ENCODE data around the gene TRIM27. TPM values are rescaled to one million over a fixed set of nuclear protein-coding genes. Genes with fewer than 3 reads are reported as not detected.

Gene TRIM27
- total and polyA plus RNA-seq, 4 experiments from 2014 or later, result 51.6 to 108 (median 83.5) TPM

GRCh38 chr6:28910901-28911690 lies 12.7 kb downstream of the TRIM27 start:
- ChIA-PET CTCF (ENCODE audit: partially characterized antibody) (interaction anchor here (1.7 kb wide), 1 partner anchor 73 kb away, joined by 7 read pairs; no protein-coding TSS in a partner anchor), POLR2A (ENCODE audit: partially characterized antibody) (interaction anchor here (0.5 to 2.7 kb wide), 7 partner anchors 9 to 1226 kb away, joined by 3 to 29 read pairs (median 4); partner anchors contain the start of gene TRIM27)
- DNase-seq, result no peak
- Histone ChIP-seq H3K9me3 (ENCODE audit: control insufficient read depth in 1 of 2, low read length in 2 of 2) (no peaks in the 10 kb centered on the region), H3K27ac (ENCODE audit: low read depth, low read length) (no peak overlapping the region), H3K4me1 (ENCODE audit: insufficient read depth, low read length) (no peaks in the 10 kb centered on the region), H3K4me3 (ENCODE audit: low read length in 2 of 2) (no peak overlapping the region), H3K27me3 (ENCODE audit: insufficient read depth, low read length) (no peaks in the 10 kb centered on the region), H3K36me3 (ENCODE audit: insufficient read depth, low read length) (peaks cover 61% of the 10 kb centered on the region)
- Mint-ChIP-seq H3K27me3 (no peaks in the 10 kb centered on the region), H3K36me3 (peaks cover 46 to 68% of the 10 kb centered on the region in 2 donors), H3K4me3 (no peak overlapping the region), H3K4me1 (peaks cover 0 to 4% (median under 1%) of the 10 kb centered on the region in 4 donors), H3K9me3 (no peaks in the 10 kb centered on the region), H3K27ac (peak overlapping the region in 3 of 7 donors; percentile 36 to 76 (median 54))
- intact Hi-C loops (cut with micrococcal nuclease), result no loop called here

DNA sequence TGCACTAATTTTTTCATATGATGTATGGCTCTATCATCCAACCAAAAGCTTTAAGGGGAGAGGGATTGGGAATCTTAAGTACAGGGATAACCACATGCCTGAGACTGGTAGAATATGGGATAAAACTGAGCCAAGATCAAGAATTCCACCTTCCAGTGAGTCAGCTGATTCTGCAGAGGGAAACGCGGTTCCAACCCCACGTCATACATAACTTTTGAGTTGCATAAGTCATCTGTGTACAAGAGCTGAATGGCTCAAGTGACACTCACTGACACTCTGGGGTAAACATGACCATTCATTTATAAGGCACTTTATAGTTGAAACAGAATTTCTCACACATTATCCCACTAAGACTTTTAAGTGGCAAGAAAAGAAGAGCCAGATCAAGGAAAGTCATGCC lies 16.4 kb downstream of the TRIM27 start:
- intact Hi-C loops (cut with micrococcal nuclease), result no loop called here
- Mint-ChIP-seq H3K4me1 (peaks cover 0 to 3% (median under 1%) of the 10 kb centered on the region in 4 donors), H3K4me3 (no peak overlapping the region), H3K36me3 (peaks cover 61 to 85% of the 10 kb centered on the region in 2 donors), H3K9me3 (no peaks in the 10 kb centered on the region), H3K27ac (no peak overlapping the region), H3K27me3 (no peaks in the 10 kb centered on the region)
- Histone ChIP-seq H3K9me3 (ENCODE audit: control insufficient read depth in 1 of 2, low read length in 2 of 2) (no peaks in the 10 kb centered on the region), H3K27me3 (ENCODE audit: insufficient read depth, low read length) (no peaks in the 10 kb centered on the region), H3K4me3 (ENCODE audit: low read length in 2 of 2) (no peak overlapping the region), H3K36me3 (ENCODE audit: insufficient read depth, low read length) (peaks cover 75% of the 10 kb centered on the region), H3K4me1 (ENCODE audit: insufficient read depth, low read length) (no peaks in the 10 kb centered on the region), H3K27ac (ENCODE audit: low read depth, low read length) (no peak overlapping the region)
- DNase-seq, result no peak
- ChIA-PET POLR2A (ENCODE audit: partially characterized antibody) (interaction anchor here (1.3 kb wide), 1 partner anchor 15 kb away, joined by 4 read pairs; no protein-coding TSS in a partner anchor), CTCF (ENCODE audit: partially characterized antibody) (interaction anchor here (0.9 kb wide), 1 partner anchor 15 kb away, joined by 3 read pairs; no protein-coding TSS in a partner anchor)

GRCh38 chr6:28906669-28907068 lies 17.1 kb downstream of the TRIM27 start:
- no peaks in the 10 kb centered on the region for H3K27me3 ChIP-seq (ENCODE audit: insufficient read depth, low read length)
- POLR2A ChIA-PET (ENCODE audit: partially characterized antibody), result interaction anchor here (0.7 kb wide), 1 partner anchor 12 kb away, joined by 3 read pairs; no protein-coding TSS in a partner anchor
- Mint-ChIP-seq H3K9me3 (no peaks in the 10 kb centered on the region), H3K27ac (peak overlapping the region in 3 of 7 donors; percentile 35 to 68 (median 46)), H3K4me1 (peaks cover 0 to 3% (median under 1%) of the 10 kb centered on the region in 4 donors), H3K36me3 (peaks cover 64 to 87% of the 10 kb centered on the region in 2 donors), H3K27me3 (no peaks in the 10 kb centered on the region), H3K4me3 (no peak overlapping the region)
- no peak overlapping the region for H3K27ac ChIP-seq (ENCODE audit: low read depth, low read length)
- intact Hi-C loops (cut with micrococcal nuclease), result no loop called here
- peaks cover 71% of the 10 kb centered on the region for H3K36me3 ChIP-seq (ENCODE audit: insufficient read depth, low read length)
- DNase-seq, result no peak
- H3K9me3 ChIP-seq (ENCODE audit: control insufficient read depth in 1 of 2, low read length in 2 of 2), result no peaks in the 10 kb centered on the region
- CTCF ChIA-PET (ENCODE audit: partially characterized antibody), result no interaction called here
- H3K4me3 ChIP-seq (ENCODE audit: low read length in 2 of 2), result no peak overlapping the region
- H3K4me1 ChIP-seq (ENCODE audit: insufficient read depth, low read length), result no peaks in the 10 kb centered on the region

DNA sequence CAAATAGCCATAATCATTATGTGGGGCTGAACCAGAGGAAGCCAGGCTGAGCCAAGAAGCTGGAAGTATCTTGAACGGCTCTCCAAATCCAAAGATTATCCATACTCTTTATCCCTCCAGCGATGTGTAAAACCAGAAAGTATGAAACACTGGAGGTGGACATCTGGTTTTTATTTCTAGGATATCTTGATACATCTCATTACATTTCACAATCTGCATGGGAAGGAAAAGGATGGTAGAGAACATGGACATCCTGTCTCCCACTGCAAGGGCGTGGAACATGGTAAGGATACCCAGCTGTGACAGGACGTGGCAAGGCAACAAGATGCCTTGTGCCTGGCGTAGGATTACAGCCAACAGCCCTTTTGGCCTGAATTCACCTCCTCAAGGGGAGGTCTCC lies 20.1 kb downstream of the TRIM27 start:
- H3K27ac Mint-ChIP-seq, result no peak overlapping the region
- H3K36me3 Mint-ChIP-seq, result peaks cover 48 to 71% of the 10 kb centered on the region in 2 donors
- POLR2A ChIA-PET (ENCODE audit: partially characterized antibody), result no interaction called here
- peaks cover 53% of the 10 kb centered on the region for H3K36me3 ChIP-seq (ENCODE audit: insufficient read depth, low read length)
- no peaks in the 10 kb centered on the region for H3K27me3 ChIP-seq (ENCODE audit: insufficient read depth, low read length)
- CTCF ChIA-PET (ENCODE audit: partially characterized antibody), result no interaction called here
- no peaks in the 10 kb centered on the region for H3K27me3 Mint-ChIP-seq
- intact Hi-C loops (cut with micrococcal nuclease), result no loop called here
- no peak for DNase-seq
- H3K9me3 Mint-ChIP-seq, result no peaks in the 10 kb centered on the region
- H3K9me3 ChIP-seq (ENCODE audit: control insufficient read depth in 1 of 2, low read length in 2 of 2), result no peaks in the 10 kb centered on the region
- H3K4me3 ChIP-seq (ENCODE audit: low read length in 2 of 2), result no peak overlapping the region
- H3K4me1 ChIP-seq (ENCODE audit: insufficient read depth, low read length), result no peaks in the 10 kb centered on the region
- no peak overlapping the region for H3K27ac ChIP-seq (ENCODE audit: low read depth, low read length)
- peaks cover 0 to 4% (median 3%) of the 10 kb centered on the region in 4 donors for H3K4me1 Mint-ChIP-seq
- H3K4me3 Mint-ChIP-seq, result no peak overlapping the region

DNA sequence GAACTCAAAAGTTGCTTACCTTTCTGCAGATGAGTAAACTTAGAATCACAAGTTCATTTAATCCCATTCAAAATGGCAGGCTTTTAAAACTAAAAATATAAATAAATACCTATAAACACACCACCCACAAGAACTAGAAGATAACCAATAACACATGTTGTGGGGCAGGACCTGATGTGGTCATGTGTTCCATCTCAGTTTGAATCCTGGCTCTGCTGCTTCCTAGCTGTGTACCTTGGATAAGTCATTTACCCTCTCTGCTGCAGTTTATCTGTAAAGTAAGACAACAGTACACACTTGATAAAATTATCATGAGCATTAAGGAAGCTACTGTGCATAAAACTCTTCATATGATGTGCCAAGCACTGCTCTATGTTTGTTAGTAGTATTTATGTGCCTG lies 22.0 kb downstream of the TRIM27 start:
- CTCF ChIA-PET (ENCODE audit: partially characterized antibody), result no interaction called here
- H3K27ac Mint-ChIP-seq, result peak overlapping the region in 2 of 7 donors; percentile 7 to 22
- intact Hi-C loops (cut with micrococcal nuclease), result no loop called here
- peaks cover 17% of the 10 kb centered on the region for H3K4me1 ChIP-seq (ENCODE audit: insufficient read depth, low read length)
- DNase-seq, result no peak
- no peak overlapping the region for H3K4me3 Mint-ChIP-seq
- no peak overlapping the region for H3K4me3 ChIP-seq (ENCODE audit: low read length in 2 of 2)
- H3K9me3 Mint-ChIP-seq, result no peaks in the 10 kb centered on the region
- no peaks in the 10 kb centered on the region for H3K27me3 ChIP-seq (ENCODE audit: insufficient read depth, low read length)
- H3K27me3 Mint-ChIP-seq, result no peaks in the 10 kb centered on the region
- peaks cover 3 to 16% (median 10%) of the 10 kb centered on the region in 4 donors for H3K4me1 Mint-ChIP-seq
- H3K27ac ChIP-seq (ENCODE audit: low read depth, low read length), result no peak overlapping the region
- POLR2A ChIA-PET (ENCODE audit: partially characterized antibody), result interaction anchor here (1.1 to 1.5 kb wide), 2 partner anchors 22 to 36 kb away, joined by 3 to 4 read pairs; partner anchors contain the start of gene TRIM27
- H3K36me3 ChIP-seq (ENCODE audit: insufficient read depth, low read length), result peaks cover 34% of the 10 kb centered on the region
- no peaks in the 10 kb centered on the region for H3K9me3 ChIP-seq (ENCODE audit: control insufficient read depth in 1 of 2, low read length in 2 of 2)
- peaks cover 34 to 55% of the 10 kb centered on the region in 2 donors for H3K36me3 Mint-ChIP-seq

DNA sequence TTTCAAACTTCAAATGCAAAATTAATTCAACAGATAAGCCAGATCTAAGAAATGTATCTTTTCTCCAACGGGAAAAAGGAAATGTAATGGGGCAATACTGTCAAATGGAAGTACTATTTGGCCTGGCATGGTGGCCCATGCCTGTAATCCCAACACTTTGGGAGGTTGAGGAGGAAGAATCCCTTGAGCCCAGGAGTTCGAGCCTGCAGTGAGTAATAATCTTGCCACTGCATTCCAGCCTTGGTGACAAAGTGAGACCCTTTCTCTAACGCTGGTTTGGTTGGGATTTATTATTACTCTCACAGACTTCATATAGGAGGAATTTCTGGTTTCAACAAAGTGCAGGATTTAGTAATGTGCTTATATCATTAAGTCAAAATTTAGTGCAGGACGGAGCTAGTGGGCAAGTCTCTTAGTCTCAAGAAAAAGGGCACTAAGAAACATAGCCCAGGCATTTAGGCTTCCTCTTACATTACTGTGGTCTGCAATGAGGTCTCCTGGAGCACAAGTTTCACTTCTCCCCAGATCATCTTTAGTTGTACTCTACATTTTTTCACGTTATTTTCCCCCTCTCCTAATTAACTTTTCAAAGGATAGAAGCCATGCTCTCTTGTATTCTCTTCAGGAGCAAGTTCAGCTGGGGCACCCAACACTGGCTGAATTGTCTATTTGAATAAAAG lies 23.1 kb downstream of the TRIM27 start:
- intact Hi-C loops (cut with micrococcal nuclease), result no loop called here
- POLR2A ChIA-PET (ENCODE audit: partially characterized antibody), result interaction anchor here (1.5 to 3.0 kb wide), 2 partner anchors 23 to 41 kb away, joined by 3 to 13 read pairs; partner anchors contain the start of gene TRIM27
- Mint-ChIP-seq H3K36me3 (peaks cover 34 to 57% of the 10 kb centered on the region in 2 donors), H3K4me1 (peaks cover 5 to 19% (median 15%) of the 10 kb centered on the region in 4 donors), H3K27me3 (peaks cover 2 to 6% of the 10 kb centered on the region in 2 donors), H3K9me3 (peaks cover 0 to 8% (median 1%) of the 10 kb centered on the region in 8 donors), H3K27ac (peak overlapping the region in 3 of 7 donors; percentile 7 to 28 (median 22)), H3K4me3 (no peak overlapping the region)
- Histone ChIP-seq H3K27ac (ENCODE audit: low read depth, low read length) (no peak overlapping the region), H3K27me3 (ENCODE audit: insufficient read depth, low read length) (no peaks in the 10 kb centered on the region), H3K36me3 (ENCODE audit: insufficient read depth, low read length) (peaks cover 27% of the 10 kb centered on the region), H3K4me1 (ENCODE audit: insufficient read depth, low read length) (peaks cover 17% of the 10 kb centered on the region), H3K4me3 (ENCODE audit: low read length in 2 of 2) (no peak overlapping the region), H3K9me3 (ENCODE audit: control insufficient read depth in 1 of 2, low read length in 2 of 2) (no peaks in the 10 kb centered on the region)
- CTCF ChIA-PET (ENCODE audit: partially characterized antibody), result interaction anchor here (4.2 kb wide), 1 partner anchor 22 kb away, joined by 16 read pairs; no protein-coding TSS in a partner anchor
- DNase-seq, result no peak

- Histone ChIP-seq H3K27me3 (ENCODE audit: insufficient read depth, low read length) (no peaks in the 10 kb centered on the region), H3K36me3 (ENCODE audit: insufficient read depth, low read length) (peaks cover 11% of the 10 kb centered on the region), H3K4me3 (ENCODE audit: low read length in 2 of 2) (no peak overlapping the region), H3K27ac (ENCODE audit: low read depth, low read length) (no peak overlapping the region), H3K9me3 (ENCODE audit: control insufficient read depth in 1 of 2, low read length in 2 of 2) (no peaks in the 10 kb centered on the region), H3K4me1 (ENCODE audit: insufficient read depth, low read length) (peaks cover 17% of the 10 kb centered on the region)
- H3K27ac Mint-ChIP-seq, result peak overlapping the region in 6 of 7 donors; percentile 32 to 100 (median 68)
- peak overlapping the region; percentile 63 to 94 (median 72) for H3K4me3 Mint-ChIP-seq
- CTCF ChIA-PET (ENCODE audit: partially characterized antibody), result interaction anchor here (0.6 to 4.2 kb wide), 6 partner anchors 15 to 115 kb away, joined by 3 to 16 read pairs (median 3); partner anchors contain the start of gene TRIM27
- H3K9me3 Mint-ChIP-seq, result peaks cover 0 to 9% (median 1%) of the 10 kb centered on the region in 8 donors
- peaks cover 22 to 41% of the 10 kb centered on the region in 2 donors for H3K36me3 Mint-ChIP-seq
- H3K27me3 Mint-ChIP-seq, result peaks cover 2 to 6% of the 10 kb centered on the region in 2 donors
- intact Hi-C loops (cut with micrococcal nuclease), result no loop called here
- peaks cover 4 to 24% (median 19%) of the 10 kb centered on the region in 4 donors for H3K4me1 Mint-ChIP-seq
- POLR2A ChIA-PET (ENCODE audit: partially characterized antibody), result interaction anchor here (0.7 to 6.2 kb wide), 7 partner anchors 12 to 61 kb away, joined by 3 to 181 read pairs (median 9); partner anchors contain the start of gene TRIM27
- DNase-seq, result no peak
Measured at GRCh38 chr6:28898710-28898965, 25.1 kb downstream of the TRIM27 start.

All from CD4-positive, alpha-beta memory T cell (primary cell).